WTC11 (cell line): ENCODE results near the gene RNF224. TPM values are rescaled to one million over a fixed set of nuclear protein-coding genes. Genes with fewer than 3 reads are reported as not detected.

Source experiments
- ATAC-seq: fragments of 200-7000 bp; cut with Tn5 transposase; 2 replicates; pipeline ENCODE4 v1.10.0; 2021; ENCODE audit warnings: mild to moderate bottlenecking, moderate library complexity
- CTCF ChIA-PET: fragments of 300-600 bp; sonication (Branson Sonifier 250); formaldehyde crosslinking; loops from one replicate; lab custom pipeline; 2021; ENCODE audit warnings: antibody characterized with exemption; lab: Charles Lee
- POLR2A ChIA-PET: fragments of 350-600 bp; sonication (Branson Sonifier 250); formaldehyde crosslinking; loops from one replicate; lab custom pipeline; 2021; ENCODE audit warnings: antibody characterized with exemption; lab: Charles Lee
- DNase-seq: peaks from one replicate; pipeline ENCODE4 v3.0.0; 2021; ENCODE audit warnings: low spot score
- H3K27ac Mint-ChIP-seq: 2 replicates; pipeline ENCODE4 v1.8.0; 2021; ENCODE audit warnings: mixed read lengths
- H3K27me3 Mint-ChIP-seq: 2 replicates; pipeline ENCODE4 v1.8.0; 2021; ENCODE audit warnings: low read depth, mild to moderate bottlenecking, moderate library complexity, mixed read lengths
- H3K36me3 Mint-ChIP-seq: 2 replicates; pipeline ENCODE4 v1.8.0; 2021; ENCODE audit warnings: mixed read lengths
- H3K4me1 Mint-ChIP-seq: 2 replicates; pipeline ENCODE4 v1.8.0; 2022; ENCODE audit warnings: mixed read lengths
- H3K4me3 Mint-ChIP-seq: 2 replicates; pipeline ENCODE4 v1.8.0; 2021; ENCODE audit warnings: mild to moderate bottlenecking, moderate library complexity, mixed read lengths
- H3K9me3 Mint-ChIP-seq: 2 replicates; pipeline ENCODE4 v1.8.0; 2021; ENCODE audit warnings: mixed read lengths
- AFF4 ChIP-seq: sonication (generic); formaldehyde crosslinking; IDR thresholded peaks from 2 replicates; pipeline ENCODE4 v1.8.1; 2023; ENCODE audit warnings: mild to moderate bottlenecking, missing genetic modification reagents, borderline replicate concordance
- CREB1 ChIP-seq: sonication (generic); formaldehyde crosslinking; IDR thresholded peaks from 2 replicates; pipeline ENCODE4 v1.8.0; 2023; ENCODE audit warnings: mild to moderate bottlenecking, missing genetic modification reagents
- FOXJ3 ChIP-seq: sonication (generic); formaldehyde crosslinking; IDR thresholded peaks from 2 replicates; pipeline ENCODE4 v1.9.0; 2021; ENCODE audit warnings: missing genetic modification reagents, mild to moderate bottlenecking, borderline replicate concordance
- FOXK1 ChIP-seq: sonication (generic); formaldehyde crosslinking; IDR thresholded peaks from 2 replicates; pipeline ENCODE4 v1.8.0; 2022; ENCODE audit warnings: mild to moderate bottlenecking, moderate library complexity, missing genetic modification reagents
- FOXP1 ChIP-seq: sonication (generic); formaldehyde crosslinking; IDR thresholded peaks from 2 replicates; pipeline ENCODE4 v1.8.0; 2022; ENCODE audit warnings: missing genetic modification reagents, mild to moderate bottlenecking, moderate library complexity, borderline replicate concordance
- GABPB1 ChIP-seq: sonication (generic); formaldehyde crosslinking; IDR thresholded peaks from 2 replicates; pipeline ENCODE4 v1.8.1; 2023; ENCODE audit warnings: mild to moderate bottlenecking, missing genetic modification reagents
- JAZF1 ChIP-seq: fragments of 250-450 bp; sonication (Bioruptor Pico); IDR thresholded peaks from 2 replicates; pipeline ENCODE4 v1.9.0; 2021; ENCODE audit warnings: moderate library complexity, mild to moderate bottlenecking, inconsistent platforms
- KAT7 ChIP-seq: sonication (generic); formaldehyde crosslinking; IDR thresholded peaks from 2 replicates; pipeline ENCODE4 v1.8.1; 2023; ENCODE audit warnings: missing genetic modification reagents, mild to moderate bottlenecking, borderline replicate concordance
- NFYB ChIP-seq: sonication (generic); formaldehyde crosslinking; conservative IDR thresholded peaks from 2 replicates; pipeline ENCODE4 v1.8.0; 2022; ENCODE audit warnings: low read depth, missing genetic modification reagents
- NR2C2 ChIP-seq: sonication (generic); formaldehyde crosslinking; IDR thresholded peaks from 2 replicates; pipeline ENCODE4 v1.8.0; 2022; ENCODE audit warnings: mild to moderate bottlenecking, missing genetic modification reagents
- OVOL2 ChIP-seq: fragments of 250-450 bp; sonication (Bioruptor Pico); IDR thresholded peaks from 2 replicates; pipeline ENCODE4 v1.9.0; 2021; ENCODE audit warnings: mild to moderate bottlenecking, borderline replicate concordance
- USF1 ChIP-seq: sonication (generic); formaldehyde crosslinking; IDR thresholded peaks from 2 replicates; pipeline ENCODE4 v1.8.0; 2022; ENCODE audit warnings: mild to moderate bottlenecking, missing genetic modification reagents
- ZBTB43 ChIP-seq: sonication (generic); formaldehyde crosslinking; IDR thresholded peaks from 2 replicates; pipeline ENCODE4 v1.8.1; 2023; ENCODE audit warnings: mild to moderate bottlenecking, missing genetic modification reagents
- ZNF671 ChIP-seq: fragments of 250-450 bp; sonication (Bioruptor Pico); IDR thresholded peaks from 2 replicates; pipeline ENCODE4 v1.8.0; 2021; ENCODE audit warnings: mild to moderate bottlenecking
- total RNA-seq: library from RNA; stranded (reverse); gene quantifications from 3 replicates; pipeline ENCODE4 v1.2.3, GENCODE V29; 2021
- TF ChIP-seq, protein P1 (sequence below): sonication (generic); formaldehyde crosslinking; IDR thresholded peaks from 2 replicates; pipeline ENCODE4 v1.8.1; 2023; ENCODE audit warnings: mild to moderate bottlenecking, missing genetic modification reagents, moderate library complexity
- TF ChIP-seq, protein P2 (sequence below): sonication (generic); formaldehyde crosslinking; IDR thresholded peaks from 2 replicates; pipeline ENCODE4 v1.8.0; 2023; ENCODE audit warnings: missing genetic modification reagents, mild to moderate bottlenecking, borderline replicate concordance

RNF224 gene
- total RNA-seq, 1 experiment from 2014 or later, result 0.59 TPM

- Mint-ChIP-seq H3K4me1 (peaks cover 4% of the 10 kb centered on the region; the same call in 1 of the 2 replicates), H3K4me3 (no peak overlapping the region), H3K36me3 (peaks cover 10% of the 10 kb centered on the region; the same call in 1 of the 2 replicates), H3K27ac (no peak overlapping the region), H3K27me3 (no peaks in the 10 kb centered on the region)
- POLR2A ChIA-PET, result interaction anchor here (1.7 kb wide), 1 partner anchor 13 kb away, joined by 7 read pairs; the partner anchor contains the start of gene TPRN
- ATAC-seq (no peak), DNase-seq (no peak)
- TF ChIP-seq NFYB (CRISPR knock-in tag), result 0 out of 2 replicates have a peak, but pooled peaks have one; percentile 9
- no peak for TF ChIP-seq OVOL2 (CRISPR knock-in tag)
- no peak for TF ChIP-seq USF1 (CRISPR knock-in tag)
- TF ChIP-seq ZNF671 (CRISPR knock-in tag), result no peak
- TF ChIP-seq ZBTB43 (CRISPR knock-in tag), result no peak
- TF ChIP-seq, protein P1, sequence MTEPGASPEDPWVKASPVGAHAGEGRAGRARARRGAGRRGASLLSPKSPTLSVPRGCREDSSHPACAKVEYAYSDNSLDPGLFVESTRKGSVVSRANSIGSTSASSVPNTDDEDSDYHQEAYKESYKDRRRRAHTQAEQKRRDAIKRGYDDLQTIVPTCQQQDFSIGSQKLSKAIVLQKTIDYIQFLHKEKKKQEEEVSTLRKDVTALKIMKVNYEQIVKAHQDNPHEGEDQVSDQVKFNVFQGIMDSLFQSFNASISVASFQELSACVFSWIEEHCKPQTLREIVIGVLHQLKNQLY (CRISPR knock-in tag), result no peak
- no peak for TF ChIP-seq NR2C2
- TF ChIP-seq CREB1 (CRISPR knock-in tag), result no peak
- TF ChIP-seq, all 79 proteins: peak for 1
- H3K9me3 Mint-ChIP-seq, result no peaks in the 10 kb centered on the region
- CTCF ChIA-PET, result interaction anchor here (0.6 to 2.8 kb wide), 12 partner anchors 9 to 64 kb away, joined by 3 to 10 read pairs (median 4); partner anchors contain the start of genes RNF208, RNF224 and TPRN
Observed at GRCh38 chr9:137213160-137214060, 13.9 kb upstream of the RNF224 start.

DNA sequence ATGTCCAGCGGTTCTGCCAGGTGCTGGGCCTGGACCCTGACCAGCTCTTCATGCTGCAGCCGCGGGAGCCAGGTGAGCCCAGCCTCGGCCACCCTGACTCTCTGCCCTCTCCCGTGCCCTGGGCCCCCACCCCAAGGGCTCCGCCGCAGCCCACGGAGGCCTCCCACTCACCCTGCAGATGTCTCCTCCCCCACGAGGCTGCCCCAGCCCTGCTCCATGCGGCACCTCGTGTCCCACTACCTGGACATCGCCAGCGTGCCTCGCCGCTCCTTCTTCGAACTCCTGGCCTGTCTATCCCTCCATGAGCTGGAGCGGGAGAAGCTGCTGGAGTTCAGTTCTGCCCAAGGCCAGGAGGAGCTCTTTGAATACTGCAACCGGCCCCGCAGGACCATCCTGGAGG is 12.7 kb upstream of the RNF224 start:
- ATAC-seq (no peak), DNase-seq (no peak)
- Mint-ChIP-seq H3K4me1 (peaks cover 4% of the 10 kb centered on the region; the same call in 1 of the 2 replicates), H3K27me3 (no peaks in the 10 kb centered on the region), H3K27ac (no peak overlapping the region), H3K9me3 (no peaks in the 10 kb centered on the region), H3K36me3 (0 out of 2 replicates have a peak, but pooled peaks cover 3% of the 10 kb centered on the region), H3K4me3 (no peak overlapping the region)
- ChIA-PET POLR2A (no interaction called here), CTCF (interaction anchor here (1.0 to 2.8 kb wide), 6 partner anchors 13 to 39 kb away, joined by 3 to 10 read pairs (median 4); partner anchors contain the start of genes RNF224 and TPRN)
- TF ChIP-seq FOXJ3 (no peak), AFF4 (no peak), JAZF1 (CRISPR knock-in tag) (no peak), OVOL2 (CRISPR knock-in tag) (no peak), FOXP1 (no peak), FOXK1 (CRISPR knock-in tag) (no peak), GABPB1 (CRISPR knock-in tag) (no peak), KAT7 (CRISPR knock-in tag) (no peak)
- TF ChIP-seq, protein P2, sequence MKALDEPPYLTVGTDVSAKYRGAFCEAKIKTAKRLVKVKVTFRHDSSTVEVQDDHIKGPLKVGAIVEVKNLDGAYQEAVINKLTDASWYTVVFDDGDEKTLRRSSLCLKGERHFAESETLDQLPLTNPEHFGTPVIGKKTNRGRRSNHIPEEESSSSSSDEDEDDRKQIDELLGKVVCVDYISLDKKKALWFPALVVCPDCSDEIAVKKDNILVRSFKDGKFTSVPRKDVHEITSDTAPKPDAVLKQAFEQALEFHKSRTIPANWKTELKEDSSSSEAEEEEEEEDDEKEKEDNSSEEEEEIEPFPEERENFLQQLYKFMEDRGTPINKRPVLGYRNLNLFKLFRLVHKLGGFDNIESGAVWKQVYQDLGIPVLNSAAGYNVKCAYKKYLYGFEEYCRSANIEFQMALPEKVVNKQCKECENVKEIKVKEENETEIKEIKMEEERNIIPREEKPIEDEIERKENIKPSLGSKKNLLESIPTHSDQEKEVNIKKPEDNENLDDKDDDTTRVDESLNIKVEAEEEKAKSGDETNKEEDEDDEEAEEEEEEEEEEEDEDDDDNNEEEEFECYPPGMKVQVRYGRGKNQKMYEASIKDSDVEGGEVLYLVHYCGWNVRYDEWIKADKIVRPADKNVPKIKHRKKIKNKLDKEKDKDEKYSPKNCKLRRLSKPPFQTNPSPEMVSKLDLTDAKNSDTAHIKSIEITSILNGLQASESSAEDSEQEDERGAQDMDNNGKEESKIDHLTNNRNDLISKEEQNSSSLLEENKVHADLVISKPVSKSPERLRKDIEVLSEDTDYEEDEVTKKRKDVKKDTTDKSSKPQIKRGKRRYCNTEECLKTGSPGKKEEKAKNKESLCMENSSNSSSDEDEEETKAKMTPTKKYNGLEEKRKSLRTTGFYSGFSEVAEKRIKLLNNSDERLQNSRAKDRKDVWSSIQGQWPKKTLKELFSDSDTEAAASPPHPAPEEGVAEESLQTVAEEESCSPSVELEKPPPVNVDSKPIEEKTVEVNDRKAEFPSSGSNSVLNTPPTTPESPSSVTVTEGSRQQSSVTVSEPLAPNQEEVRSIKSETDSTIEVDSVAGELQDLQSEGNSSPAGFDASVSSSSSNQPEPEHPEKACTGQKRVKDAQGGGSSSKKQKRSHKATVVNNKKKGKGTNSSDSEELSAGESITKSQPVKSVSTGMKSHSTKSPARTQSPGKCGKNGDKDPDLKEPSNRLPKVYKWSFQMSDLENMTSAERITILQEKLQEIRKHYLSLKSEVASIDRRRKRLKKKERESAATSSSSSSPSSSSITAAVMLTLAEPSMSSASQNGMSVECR (CRISPR knock-in tag), result no peak
